SW480 (cell line): Measurements from ENCODE around the gene RBM10.
A peak's percentile ranks its signal among the peaks of the same experiment; 100 is the strongest.

Experiments
- DNase-seq: peaks from one replicate; pipeline ENCODE4 v3.0.0-alpha.2; 2016; ENCODE audit warnings: low spot score

Gene RBM10

DNA sequence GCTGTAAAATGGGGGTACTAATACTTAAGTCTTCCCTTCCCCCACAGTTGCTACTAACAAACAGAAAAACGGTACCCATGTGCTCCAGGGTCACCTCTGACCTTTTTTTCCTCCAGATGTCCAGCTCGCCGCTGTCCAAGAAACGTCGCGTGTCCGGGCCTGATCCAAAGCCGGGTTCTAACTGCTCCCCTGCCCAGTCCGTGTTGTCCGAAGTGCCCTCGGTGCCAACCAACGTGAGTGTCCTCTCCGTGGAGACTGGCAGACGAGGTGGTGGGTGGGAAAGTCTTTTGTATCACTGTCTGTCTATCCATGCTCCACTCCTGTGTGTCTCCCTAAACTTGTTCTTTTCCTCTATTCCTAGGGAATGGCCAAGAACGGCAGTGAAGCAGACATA lies 53.7 kb downstream of the RBM10 start:
- DNase-seq: no peak

DNA sequence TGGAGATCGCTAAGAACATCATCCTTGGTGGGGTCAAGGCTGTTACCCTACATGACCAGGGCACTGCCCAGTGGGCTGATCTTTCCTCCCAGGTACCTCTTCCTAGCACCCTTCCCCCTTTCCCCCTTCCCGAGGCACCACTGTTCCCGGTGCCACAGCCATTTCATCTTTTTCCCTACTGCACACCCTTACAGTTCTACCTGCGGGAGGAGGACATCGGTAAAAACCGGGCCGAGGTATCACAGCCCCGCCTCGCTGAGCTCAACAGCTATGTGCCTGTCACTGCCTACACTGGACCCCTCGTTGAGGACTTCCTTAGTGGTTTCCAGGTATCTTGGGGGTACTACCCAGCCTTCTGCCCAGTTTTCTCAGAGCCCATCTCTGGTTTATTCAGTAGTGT lies 54.3 kb downstream of the RBM10 start:
- DNase-seq: no peak

DNA sequence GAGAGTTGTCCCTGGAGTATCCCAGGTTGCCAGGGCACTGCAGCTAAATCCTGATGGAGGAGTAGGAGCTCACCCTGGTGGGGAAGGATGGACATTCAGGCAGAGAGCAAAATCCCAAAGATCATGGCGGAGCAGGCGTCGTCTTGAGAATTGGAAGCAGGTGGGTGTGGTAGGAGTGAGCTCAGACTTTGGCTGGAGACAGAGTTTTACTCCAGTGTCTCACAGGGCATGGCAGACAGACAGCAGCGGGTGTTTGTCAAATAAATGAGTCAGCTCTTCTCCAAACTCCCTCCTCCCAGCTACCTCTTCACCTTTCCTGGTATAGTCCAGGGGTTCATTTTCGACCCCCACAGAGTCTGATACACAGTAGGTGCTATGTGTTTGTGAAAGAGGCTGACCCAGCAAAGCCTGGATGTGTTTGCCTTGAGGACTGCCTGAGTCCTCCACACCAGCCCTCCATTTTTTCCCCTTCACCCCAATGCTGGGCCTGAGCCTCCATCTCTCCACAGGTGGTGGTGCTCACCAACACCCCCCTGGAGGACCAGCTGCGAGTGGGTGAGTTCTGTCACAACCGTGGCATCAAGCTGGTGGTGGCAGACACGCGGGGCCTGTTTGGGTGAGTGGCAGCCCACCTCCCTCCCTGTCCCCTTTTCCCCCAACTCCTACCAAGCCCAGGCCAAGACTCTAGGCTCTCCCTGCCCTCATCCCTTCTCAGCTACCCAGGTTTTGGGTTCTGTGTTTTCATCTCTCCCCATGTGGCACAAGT lies 55.5 kb downstream of the RBM10 start:
- DNase-seq: no peak

DNA sequence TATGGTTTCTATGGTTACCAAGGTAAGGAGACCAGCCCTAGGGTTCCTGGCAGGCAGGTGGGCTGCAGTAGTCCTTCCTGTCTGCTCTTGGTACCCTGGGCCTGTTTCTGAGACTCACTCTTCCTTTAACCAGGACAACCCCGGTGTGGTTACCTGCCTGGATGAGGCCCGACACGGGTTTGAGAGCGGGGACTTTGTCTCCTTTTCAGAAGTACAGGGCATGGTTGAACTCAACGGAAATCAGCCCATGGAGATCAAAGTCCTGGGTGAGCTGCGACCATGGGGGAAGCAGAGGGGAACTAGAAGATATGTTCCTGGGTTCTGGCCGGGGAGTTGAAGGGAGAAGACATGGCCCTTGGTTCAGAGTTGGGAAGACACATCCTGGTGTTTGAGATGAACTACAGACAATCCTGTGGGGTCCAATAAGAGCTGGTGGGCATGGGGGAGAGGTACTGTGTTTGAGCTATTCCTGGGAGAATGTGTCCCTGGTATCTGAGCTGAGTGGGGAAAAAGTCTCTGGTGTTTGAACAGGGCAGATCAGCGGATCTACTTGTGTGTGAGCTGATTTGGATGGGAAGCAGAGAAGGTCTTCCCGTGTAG lies 56.4 kb downstream of the RBM10 start:
- no peak for DNase-seq

DNA sequence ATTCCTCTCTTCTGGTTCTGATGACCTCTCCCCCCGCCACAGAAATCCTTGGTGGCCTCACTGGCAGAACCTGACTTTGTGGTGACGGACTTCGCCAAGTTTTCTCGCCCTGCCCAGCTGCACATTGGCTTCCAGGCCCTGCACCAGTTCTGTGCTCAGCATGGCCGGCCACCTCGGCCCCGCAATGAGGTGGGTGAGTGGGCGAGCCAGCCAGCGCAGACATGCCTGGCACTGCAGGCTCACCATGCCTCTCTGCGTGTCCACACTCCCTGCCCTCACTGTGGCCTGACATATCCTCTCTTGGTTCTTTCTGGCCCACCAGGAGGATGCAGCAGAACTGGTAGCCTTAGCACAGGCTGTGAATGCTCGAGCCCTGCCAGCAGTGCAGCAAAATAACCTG lies 57.3 kb downstream of the RBM10 start:
- DNase-seq: no peak

DNA sequence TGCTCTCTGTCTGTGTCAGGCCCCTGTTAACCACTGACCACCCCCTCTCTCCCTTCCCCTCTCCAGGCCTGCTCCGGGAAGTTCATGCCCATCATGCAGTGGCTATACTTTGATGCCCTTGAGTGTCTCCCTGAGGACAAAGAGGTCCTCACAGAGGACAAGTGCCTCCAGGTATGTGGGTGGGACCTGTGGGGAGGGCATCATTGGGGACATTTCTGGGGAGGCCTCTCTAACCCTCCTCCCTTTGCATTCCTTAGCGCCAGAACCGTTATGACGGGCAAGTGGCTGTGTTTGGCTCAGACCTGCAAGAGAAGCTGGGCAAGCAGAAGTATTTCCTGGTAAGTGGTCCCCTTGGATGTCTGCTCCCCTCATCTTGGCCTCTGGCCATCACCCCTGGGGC lies 57.9 kb downstream of the RBM10 start:
- DNase-seq: no peak

DNA sequence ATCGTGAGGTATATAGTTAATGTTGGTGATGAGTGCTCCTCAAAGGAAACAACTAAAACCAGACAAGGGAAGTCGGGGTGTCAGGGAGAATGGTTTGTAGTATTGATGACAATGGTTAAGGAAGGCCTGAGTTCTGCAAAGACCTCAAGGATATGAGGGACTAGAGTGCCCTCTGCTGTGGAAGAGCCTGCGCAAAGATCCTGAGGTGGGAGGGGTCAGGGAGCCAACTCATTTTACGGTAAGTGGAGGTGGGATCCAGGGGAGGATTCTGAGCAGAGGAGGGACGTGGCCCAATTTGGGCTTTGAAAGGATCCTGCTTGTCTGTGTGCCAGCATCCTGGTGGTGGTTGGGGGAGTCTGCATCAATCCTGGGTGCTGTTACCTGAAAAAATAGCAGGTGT lies 59.9 kb downstream of the RBM10 start:
- DNase-seq: no peak

DNA sequence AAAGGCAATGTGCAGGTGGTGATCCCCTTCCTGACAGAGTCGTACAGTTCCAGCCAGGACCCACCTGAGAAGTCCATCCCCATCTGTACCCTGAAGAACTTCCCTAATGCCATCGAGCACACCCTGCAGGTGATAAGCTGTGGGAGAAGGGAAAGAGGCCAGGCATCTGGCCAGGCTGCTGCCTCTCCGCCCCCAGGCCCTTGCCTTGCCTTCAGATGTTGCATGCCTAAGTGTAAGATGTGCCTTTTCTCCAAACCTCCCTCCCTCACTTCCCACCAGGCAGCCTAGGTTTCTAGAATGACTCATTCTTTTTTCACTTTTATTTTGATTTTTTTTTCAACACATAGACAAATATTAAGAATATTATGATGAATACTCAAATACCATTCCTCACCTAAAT lies 61.3 kb downstream of the RBM10 start:
- DNase-seq: no peak

DNA sequence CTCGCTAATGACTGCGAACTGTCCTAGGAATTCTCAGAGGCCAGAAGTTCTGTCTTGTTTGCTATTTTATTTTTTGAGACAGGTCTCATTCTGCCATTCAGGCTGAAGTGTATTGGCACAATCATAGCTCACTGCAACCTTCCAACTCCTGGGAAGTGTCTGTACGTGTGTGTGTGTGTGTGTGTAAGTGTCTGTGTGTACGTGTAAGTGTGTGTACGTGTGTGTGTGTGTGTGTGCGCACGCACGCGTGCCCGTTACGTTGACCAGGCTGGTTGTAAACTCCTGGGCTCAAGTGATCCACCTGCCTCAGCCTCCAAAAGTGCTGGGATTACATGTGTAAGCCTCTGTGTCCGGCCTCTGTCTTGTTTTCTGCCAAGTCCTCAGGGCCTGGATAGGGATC lies 63.1 kb downstream of the RBM10 start:
- no peak for DNase-seq

DNA sequence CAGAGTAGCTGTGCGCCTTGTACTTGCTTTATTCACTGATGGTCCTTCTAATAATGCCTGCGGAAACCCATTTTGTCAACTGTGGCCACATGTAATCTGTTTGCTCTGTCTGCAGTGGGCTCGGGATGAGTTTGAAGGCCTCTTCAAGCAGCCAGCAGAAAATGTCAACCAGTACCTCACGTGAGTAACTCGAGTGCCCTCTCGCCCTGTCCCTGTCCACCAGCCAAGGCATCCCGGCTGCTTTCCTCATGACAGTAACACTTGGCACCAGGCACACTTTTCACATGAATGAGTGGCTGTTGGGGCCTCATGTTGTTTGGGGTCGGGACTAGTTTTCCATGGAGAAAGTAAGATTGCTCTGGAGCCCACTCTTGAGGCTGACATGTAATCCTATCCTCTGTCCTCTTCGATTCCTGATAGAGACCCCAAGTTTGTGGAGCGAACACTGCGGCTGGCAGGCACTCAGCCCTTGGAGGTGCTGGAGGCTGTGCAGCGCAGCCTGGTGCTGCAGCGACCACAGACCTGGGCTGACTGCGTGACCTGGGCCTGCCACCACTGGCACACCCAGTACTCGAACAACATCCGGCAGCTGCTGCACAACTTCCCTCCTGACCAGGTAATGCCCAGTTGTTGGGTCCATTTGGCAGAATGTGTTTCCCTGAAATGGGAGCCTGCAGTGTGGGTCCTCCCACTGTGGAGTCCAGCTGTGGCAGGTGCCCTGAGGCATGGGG lies 64.7 kb downstream of the RBM10 start:
- no peak for DNase-seq

DNA sequence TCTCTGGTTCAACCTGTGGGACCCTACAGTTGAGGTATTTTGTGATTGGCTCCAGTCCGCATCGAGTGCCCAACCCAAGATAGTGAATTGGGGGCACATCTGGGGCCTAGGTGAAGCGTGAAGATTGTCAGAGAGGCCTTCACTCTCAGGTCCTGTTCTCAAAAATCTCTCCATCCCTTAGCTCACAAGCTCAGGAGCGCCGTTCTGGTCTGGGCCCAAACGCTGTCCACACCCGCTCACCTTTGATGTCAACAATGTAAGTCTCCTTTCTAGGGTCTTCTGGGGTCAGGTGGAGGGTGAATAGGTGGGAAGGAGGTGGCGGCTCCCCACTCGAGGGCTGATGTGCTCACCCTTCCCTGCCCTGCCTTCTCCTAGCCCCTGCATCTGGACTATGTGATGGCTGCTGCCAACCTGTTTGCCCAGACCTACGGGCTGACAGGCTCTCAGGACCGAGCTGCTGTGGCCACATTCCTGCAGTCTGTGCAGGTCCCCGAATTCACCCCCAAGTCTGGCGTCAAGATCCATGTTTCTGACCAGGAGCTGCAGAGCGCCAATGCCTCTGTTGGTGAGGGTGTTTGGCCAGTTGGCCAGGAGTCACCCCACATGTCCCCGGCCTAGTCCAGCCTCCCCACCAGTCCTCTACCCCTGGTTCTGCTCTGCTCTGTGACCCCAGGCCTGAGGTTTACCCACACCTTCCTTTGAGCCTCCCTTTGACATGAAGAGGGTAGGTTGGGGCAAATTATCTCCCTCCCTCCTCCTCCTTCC lies 65.8 kb downstream of the RBM10 start:
- DNase-seq: no peak

DNA sequence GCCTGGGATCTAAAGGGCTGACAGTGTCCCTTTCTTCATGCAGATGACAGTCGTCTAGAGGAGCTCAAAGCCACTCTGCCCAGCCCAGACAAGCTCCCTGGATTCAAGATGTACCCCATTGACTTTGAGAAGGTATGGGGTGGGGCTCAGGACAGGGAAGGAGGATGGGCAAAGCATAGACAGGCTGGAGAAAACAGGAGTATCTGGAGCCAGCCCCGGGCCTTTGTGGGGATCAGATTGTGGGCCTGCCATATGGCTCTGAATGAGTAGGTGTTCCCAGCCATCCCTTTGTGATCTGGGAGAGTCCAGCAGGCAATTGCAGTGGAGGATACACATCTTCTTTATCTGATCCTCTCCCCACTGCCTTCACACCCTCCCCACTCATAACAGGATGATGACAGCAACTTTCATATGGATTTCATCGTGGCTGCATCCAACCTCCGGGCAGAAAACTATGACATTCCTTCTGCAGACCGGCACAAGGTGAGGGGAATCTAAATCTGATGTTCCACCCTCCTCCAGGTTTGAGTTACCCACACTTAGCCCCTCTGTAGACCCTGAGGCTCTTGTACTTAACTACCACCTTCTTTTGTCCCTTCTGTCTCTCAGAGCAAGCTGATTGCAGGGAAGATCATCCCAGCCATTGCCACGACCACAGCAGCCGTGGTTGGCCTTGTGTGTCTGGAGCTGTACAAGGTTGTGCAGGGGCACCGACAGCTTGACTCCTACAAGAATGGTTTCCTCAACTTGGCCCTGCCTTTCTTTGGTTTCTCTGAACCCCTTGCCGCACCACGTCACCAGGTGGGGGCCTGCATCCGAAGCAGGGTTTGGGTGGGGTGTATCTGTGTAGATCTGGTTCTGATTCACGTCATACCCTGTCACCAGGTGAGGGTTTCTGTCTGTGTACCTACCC lies 67.6 kb downstream of the RBM10 start:
- no peak for DNase-seq

DNA sequence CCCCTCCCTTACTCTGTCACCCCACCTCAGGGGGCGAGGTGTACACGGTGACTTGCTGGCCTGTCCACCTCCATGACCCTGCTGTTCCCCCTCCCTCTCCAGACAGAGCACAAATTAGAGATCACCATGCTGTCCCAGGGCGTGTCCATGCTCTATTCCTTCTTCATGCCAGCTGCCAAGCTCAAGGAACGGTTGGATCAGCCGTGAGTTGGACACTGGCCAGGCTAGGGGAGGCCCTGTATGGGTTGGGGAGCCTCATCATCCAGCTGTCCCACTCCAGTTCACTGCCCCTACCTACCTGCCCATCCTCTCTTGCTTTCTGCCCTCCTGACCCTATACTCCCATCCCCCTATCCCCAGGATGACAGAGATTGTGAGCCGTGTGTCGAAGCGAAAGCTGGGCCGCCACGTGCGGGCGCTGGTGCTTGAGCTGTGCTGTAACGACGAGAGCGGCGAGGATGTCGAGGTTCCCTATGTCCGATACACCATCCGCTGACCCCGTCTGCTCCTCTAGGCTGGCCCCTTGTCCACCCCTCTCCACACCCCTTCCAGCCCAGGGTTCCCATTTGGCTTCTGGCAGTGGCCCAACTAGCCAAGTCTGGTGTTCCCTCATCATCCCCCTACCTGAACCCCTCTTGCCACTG lies 69.5 kb downstream of the RBM10 start:
- no peak for DNase-seq

DNA sequence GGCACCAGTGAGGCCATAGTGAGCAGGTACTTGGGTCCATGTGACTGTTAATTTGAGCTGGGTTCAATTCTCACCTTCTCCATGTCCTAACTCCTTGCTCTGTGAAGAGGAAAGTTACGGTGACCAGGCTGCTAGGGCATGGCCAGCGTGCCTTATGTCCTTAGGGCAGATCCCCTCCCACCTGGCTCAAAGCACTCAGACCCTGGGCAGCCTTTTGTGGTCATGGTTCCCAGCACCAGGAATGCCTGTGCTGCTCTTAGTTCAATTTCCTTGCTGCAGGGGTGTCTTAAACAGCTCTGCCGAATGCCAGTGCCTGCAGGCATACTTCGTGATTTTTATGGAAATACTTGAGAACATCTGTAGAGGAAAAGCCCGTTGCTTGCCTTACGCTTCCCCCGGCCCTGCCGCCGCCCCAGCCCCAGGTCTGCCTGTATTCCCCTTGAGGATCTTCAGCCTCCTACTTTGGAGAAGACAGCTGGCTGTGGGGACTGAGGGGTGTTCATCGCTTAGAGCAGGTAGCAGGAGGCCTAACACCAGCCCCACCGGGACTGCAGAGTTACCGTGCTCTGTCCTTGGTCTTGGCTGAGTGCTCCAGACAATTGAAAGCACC lies 70.4 kb downstream of the RBM10 start:
- no peak for DNase-seq

DNA sequence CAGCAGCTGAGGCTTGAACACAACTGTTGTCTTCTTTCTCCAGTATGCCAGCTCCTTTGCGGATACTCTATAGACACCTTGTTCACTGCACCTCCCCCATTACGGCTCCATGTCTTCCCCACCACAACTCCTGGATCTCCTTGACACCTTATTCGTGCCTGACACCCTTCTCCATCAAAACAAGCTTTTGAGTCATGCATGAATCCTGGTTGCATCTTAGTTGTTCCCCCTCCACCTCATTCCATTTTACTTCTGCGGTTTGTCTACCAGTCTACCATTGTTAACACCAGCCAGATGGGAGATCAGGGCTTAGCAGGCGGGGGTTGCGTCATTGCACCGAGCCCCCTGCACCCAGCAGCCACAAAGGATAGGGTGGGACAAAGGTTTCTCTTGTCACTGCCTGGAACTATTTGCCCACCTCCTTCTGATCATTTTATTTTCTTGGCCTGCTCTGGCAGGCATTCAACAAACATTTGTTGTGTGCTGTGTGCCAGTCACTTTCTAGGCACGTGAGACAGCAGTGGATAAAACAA lies 71.4 kb downstream of the RBM10 start:
- DNase-seq: no peak

DNA sequence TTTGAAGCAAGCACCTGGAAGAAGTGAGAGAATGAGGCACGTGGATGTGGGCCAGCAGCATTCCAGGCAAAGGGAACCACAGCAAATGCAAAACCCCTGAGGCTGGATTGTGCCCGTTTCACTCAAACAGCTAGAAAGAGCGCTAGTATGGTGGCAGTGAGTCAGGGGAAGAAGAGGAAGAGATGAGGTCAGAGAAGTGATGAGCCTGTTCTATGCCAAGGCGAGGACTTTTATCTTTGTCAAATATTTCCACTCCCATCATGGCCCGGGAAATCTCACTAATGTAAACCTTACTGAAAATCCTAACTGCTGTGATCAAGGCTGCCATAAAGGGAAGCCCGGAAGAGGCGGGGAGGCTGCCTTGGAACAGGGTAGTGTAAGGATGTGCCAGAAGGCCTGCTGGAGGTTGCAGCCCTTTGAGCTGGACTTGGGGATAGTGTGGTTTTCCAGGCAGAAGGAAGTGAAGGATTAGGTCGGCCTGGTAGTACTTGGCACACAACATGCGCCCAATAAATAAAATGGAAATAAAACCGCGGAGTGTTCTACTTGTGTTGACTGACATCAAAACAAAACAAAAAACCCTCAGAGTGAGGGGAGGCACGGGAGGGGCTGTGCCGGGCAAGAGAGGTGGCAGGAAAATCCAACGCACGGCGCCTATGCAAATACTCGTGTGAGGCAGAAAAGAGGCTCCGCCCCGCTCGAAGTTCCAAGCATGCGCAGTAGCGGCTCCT lies 72.3 kb downstream of the RBM10 start:
- peak; percentile 65 for DNase-seq

DNA sequence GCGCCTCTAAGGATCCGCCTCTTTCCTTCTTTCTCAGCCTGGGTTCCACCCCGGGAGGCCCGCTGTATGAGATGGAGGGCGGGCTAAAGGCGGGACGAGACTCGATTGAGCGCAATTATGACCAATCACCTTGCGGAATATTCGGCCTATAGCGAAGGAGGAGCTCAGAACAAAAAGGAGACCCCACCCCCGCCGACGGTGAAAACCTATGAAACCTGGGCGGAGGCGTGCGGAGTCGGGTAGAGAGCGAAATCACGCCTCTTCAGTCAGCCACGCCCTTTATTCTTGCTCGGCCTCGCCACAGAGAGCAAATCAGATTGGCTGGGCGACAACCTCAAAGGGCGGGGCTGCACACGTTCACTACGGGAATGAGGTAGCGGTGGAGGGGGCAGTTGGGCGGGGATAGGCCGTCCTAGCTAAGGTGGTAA lies 72.8 kb downstream of the RBM10 start:
- DNase-seq: peak; percentile 99

DNA sequence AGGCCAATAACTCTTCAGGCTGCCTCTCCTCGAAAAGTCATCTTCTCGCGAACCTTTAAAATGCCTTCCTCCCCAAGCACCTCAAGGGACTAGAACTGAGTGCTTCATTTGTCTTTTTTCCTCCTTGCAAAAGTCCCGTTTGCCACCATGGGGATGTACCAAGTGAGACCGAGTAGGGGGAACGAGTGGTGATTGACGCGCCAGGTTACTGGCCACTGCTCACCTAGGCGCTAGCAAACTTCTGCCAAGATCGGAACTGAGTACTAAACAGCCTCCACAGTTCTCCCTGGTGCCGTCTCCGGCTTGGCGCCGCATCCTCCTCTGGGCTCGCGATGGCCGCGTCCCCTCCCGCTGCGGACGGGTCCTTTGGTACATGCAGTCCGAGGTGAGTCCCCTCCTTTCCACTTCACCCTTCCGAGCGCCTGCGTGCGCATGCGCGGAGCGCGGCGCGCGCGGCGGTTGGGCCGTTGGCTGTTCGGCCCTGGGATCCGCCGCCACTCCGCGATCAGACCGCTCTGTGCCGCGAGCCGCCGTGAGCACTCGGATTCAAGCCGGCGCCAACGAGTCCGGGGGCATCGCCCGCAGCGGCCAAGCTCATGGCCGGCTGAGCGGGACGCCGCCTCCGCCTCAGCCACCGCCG lies 73.4 kb downstream of the RBM10 start, which contains the start of gene CDK16:
TSS of gene CDK16 (plus strand) at position 402 of the 640 bp plus-strand sequence. CDS start 4,877 bp downstream, outside the sequence.
- peak; percentile 83 for DNase-seq
